ENCODE data around the gene PIK3R3. TPM values are rescaled to one million over a fixed set of nuclear protein-coding genes. Genes with fewer than 3 reads are reported as not detected.

Gene PIK3R3
- total and polyA plus RNA-seq, 9 of the 15 experiments (the other 6 are each of a cell fraction or from before 2014, with no cell fraction given) = 1.4 to 7.7 (median 4.6) TPM

DNA sequence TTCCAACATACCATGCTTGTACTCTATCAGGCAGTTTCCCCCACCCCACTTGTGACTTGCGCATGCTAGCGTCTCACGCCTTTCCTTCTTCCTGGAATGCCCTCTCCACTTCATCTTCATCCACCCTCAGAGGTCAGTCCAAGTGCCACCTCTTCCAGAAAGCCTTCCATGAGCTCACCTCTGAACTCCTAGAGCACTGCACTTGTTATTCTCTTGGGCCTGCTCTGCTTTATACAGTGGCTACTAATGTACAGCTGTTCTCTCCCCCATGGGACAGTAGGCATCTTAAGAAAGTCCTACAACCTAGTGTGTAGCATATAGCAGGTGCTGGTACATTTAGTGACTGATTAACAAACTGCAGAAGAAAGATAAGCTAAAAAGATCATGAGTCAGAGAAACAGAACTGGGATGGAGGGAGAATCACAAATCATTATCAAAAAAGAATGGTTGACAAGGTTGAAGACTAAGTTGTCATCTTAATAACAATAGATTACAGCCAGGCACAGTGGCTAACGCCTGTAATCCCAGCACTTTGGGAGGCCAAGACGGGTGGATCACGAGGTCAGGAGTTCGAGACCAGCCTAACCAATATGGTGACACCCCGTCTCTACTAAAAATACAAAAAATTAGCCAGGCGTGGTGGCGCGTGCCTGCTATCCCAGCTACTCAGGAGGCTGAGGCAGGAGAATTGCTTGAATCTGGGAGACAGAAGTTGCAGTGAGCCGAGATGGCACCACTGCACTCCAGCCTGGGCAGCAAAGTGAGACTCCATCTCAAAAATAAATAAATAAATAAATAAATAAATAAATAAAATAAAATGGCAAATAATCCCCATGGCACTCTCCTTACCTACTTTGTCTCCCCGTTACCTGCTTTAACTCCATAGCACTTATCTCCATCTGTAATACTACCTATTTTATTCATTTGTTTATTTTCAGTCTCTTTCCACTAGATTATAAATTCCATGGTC is 26.2 kb upstream of the PIK3R3 start (continued):
- TF ChIP-seq EP400 (IDR thresholded peaks at IDR 0.05) (peak; percentile 62), CBFA2T2 (conservative IDR thresholded peaks at IDR 0.05) (peak; percentile 100), ZKSCAN8 (CRISPR knock-in tag; IDR thresholded peaks at IDR 0.05) (peak; percentile 86), NCOR1 (IDR thresholded peaks at IDR 0.05) (peak; percentile 99), NELFE (IDR thresholded peaks at IDR 0.05; ENCODE audit: insufficient read depth, insufficient read length) (no peak), ZZZ3 (IDR thresholded peaks at IDR 0.05) (no peak), MTA3 (IDR thresholded peaks at IDR 0.05; ENCODE audit: borderline replicate concordance) (peak; percentile 90), ZNF445 (CRISPR knock-in tag; IDR thresholded peaks at IDR 0.05; ENCODE audit: low read depth) (no peak), ZC3H11A (IDR thresholded peaks at IDR 0.05; ENCODE audit: low read depth, low read length) (no peak), ZNF165 (CRISPR knock-in tag; IDR thresholded peaks at IDR 0.05; ENCODE audit: borderline replicate concordance) (no peak), RAD51 (IDR thresholded peaks at IDR 0.05; ENCODE audit: borderline replicate concordance, low read depth) (peak; percentile 63), MTA1 (IDR thresholded peaks at IDR 0.05; ENCODE audit: borderline replicate concordance) (peak; percentile 95), ZNF436 (CRISPR knock-in tag; IDR thresholded peaks at IDR 0.05) (peak; percentile 92), ZNF146 (CRISPR knock-in tag; IDR thresholded peaks at IDR 0.05; ENCODE audit: unreplicated experiment) (no peak), NFATC3 (IDR thresholded peaks at IDR 0.05) (peak; percentile 86; the same call in 1 of the 2 replicates), ILK (tag; IDR thresholded peaks at IDR 0.05; ENCODE audit: borderline replicate concordance, low read depth) (no peak)
- TF ChIP-seq, protein P1, sequence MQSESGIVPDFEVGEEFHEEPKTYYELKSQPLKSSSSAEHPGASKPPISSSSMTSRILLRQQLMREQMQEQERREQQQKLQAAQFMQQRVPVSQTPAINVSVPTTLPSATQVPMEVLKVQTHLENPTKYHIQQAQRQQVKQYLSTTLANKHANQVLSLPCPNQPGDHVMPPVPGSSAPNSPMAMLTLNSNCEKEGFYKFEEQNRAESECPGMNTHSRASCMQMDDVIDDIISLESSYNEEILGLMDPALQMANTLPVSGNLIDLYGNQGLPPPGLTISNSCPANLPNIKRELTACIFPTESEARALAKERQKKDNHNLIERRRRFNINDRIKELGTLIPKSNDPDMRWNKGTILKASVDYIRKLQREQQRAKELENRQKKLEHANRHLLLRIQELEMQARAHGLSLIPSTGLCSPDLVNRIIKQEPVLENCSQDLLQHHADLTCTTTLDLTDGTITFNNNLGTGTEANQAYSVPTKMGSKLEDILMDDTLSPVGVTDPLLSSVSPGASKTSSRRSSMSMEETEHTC (IDR thresholded peaks at IDR 0.05) = peak; percentile 65; the same call in 1 of the 2 replicates
- TF ChIP-seq, protein P2, sequence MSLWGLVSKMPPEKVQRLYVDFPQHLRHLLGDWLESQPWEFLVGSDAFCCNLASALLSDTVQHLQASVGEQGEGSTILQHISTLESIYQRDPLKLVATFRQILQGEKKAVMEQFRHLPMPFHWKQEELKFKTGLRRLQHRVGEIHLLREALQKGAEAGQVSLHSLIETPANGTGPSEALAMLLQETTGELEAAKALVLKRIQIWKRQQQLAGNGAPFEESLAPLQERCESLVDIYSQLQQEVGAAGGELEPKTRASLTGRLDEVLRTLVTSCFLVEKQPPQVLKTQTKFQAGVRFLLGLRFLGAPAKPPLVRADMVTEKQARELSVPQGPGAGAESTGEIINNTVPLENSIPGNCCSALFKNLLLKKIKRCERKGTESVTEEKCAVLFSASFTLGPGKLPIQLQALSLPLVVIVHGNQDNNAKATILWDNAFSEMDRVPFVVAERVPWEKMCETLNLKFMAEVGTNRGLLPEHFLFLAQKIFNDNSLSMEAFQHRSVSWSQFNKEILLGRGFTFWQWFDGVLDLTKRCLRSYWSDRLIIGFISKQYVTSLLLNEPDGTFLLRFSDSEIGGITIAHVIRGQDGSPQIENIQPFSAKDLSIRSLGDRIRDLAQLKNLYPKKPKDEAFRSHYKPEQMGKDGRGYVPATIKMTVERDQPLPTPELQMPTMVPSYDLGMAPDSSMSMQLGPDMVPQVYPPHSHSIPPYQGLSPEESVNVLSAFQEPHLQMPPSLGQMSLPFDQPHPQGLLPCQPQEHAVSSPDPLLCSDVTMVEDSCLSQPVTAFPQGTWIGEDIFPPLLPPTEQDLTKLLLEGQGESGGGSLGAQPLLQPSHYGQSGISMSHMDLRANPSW (CRISPR knock-in tag; IDR thresholded peaks at IDR 0.05) = no peak
- TF ChIP-seq, protein P3, sequence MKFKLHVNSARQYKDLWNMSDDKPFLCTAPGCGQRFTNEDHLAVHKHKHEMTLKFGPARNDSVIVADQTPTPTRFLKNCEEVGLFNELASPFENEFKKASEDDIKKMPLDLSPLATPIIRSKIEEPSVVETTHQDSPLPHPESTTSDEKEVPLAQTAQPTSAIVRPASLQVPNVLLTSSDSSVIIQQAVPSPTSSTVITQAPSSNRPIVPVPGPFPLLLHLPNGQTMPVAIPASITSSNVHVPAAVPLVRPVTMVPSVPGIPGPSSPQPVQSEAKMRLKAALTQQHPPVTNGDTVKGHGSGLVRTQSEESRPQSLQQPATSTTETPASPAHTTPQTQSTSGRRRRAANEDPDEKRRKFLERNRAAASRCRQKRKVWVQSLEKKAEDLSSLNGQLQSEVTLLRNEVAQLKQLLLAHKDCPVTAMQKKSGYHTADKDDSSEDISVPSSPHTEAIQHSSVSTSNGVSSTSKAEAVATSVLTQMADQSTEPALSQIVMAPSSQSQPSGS (CRISPR knock-in tag; IDR thresholded peaks at IDR 0.05) = no peak
- TF ChIP-seq, protein P4, sequence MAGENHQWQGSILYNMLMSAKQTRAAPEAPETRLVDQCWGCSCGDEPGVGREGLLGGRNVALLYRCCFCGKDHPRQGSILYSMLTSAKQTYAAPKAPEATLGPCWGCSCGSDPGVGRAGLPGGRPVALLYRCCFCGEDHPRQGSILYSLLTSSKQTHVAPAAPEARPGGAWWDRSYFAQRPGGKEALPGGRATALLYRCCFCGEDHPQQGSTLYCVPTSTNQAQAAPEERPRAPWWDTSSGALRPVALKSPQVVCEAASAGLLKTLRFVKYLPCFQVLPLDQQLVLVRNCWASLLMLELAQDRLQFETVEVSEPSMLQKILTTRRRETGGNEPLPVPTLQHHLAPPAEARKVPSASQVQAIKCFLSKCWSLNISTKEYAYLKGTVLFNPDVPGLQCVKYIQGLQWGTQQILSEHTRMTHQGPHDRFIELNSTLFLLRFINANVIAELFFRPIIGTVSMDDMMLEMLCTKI (IDR thresholded peaks at IDR 0.05; ENCODE audit: partially characterized antibody) = no peak
- TF ChIP-seq, protein P5, sequence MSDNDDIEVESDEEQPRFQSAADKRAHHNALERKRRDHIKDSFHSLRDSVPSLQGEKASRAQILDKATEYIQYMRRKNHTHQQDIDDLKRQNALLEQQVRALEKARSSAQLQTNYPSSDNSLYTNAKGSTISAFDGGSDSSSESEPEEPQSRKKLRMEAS (CRISPR knock-in tag; IDR thresholded peaks at IDR 0.05) = no peak; the same call in 1 of the 2 replicates

All from K562 (cell line).